ENCODE measurements around the gene MAPK10. TPM values are rescaled to one million over a fixed set of nuclear protein-coding genes. Genes with fewer than 3 reads are reported as not detected.
"Not testable (repeated sequence)": the region's sequence is repeated elsewhere in the genome, so short reads cannot be mapped to it uniquely, and the experiment has no call there.

Gene MAPK10
- total RNA-seq, 1 experiment from 2014 or later: 0.06 TPM

DNA sequence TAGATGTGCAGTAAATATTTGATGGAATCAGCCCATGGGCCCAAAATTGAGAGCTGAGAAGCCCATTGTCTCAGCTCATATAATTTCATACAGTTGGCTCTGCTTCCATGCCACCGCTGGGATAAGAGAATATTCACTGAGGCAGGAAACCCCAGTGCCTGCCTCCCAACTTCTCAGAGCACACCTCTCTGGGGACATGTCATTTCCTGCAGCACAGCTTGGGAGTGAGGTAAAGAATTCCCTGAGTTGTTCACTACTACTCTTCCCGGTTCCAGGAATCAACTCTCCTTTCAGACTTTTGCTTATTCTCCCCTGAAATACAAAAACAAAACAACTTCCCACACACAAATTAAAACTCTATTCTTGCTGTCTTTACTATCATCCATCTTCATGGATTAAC lies 389.3 kb downstream of the MAPK10 start:
- no peak for DNase-seq (ENCODE audit: low read depth)

DNA sequence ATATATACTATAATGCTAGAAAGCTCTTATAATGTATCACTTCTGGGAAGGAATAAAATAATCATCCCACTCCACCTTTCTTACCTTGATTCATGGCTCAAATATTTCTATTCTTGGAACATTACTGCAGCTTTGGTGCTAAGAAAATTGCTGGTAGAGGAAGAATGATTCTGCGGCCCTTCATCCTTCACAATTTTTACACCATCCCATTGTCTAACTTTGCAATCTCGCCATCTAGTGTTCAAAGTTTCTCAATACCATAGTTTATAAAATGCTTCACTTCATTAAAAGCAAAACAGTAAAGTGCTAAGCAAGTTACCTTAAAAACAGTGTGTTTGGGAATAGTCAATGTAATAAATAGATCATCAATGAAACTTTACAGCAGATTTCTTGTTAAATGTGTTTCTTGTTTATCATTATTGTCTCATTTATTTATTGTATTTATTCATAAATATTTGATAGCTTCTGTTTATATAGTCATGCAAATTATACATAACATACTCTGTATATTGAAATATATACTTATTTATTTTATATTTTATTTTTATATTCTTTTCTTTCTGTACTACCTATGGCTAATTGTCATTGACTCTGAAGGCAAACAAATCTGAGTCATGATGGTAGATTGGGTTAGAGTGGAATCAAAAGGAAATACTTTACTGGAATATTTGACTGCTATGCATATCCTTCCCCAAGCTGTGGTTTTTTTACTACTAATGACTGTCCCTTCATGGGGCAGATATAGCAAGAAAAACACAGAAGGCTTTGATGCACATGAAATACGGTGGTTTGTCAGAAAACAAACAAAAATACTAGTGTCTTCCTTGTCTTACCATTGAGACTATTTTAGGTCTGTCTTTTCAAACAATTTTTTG lies 390.7 kb downstream of the MAPK10 start:
- DNase-seq (ENCODE audit: low read depth): peak; percentile 13

DNA sequence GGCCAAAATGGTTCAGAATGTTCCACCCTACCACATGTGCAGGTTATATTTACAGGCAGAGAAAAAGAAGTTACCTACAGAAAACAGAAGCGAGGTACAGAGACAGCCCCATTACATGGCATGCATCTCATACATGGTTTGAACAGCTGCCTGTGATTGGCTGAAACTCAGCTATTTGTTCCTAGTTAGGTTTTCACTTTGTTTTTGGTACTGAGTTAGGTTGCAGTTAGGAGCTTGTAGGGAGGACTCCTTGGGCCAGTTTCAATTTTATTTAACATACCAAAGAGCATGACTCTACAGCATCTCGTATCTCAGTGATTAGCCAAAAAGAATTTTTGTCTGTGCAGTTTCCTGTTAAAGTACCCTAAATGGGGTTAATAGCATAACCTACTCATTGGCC lies 392.0 kb downstream of the MAPK10 start:
- DNase-seq (ENCODE audit: low read depth): no peak

DNA sequence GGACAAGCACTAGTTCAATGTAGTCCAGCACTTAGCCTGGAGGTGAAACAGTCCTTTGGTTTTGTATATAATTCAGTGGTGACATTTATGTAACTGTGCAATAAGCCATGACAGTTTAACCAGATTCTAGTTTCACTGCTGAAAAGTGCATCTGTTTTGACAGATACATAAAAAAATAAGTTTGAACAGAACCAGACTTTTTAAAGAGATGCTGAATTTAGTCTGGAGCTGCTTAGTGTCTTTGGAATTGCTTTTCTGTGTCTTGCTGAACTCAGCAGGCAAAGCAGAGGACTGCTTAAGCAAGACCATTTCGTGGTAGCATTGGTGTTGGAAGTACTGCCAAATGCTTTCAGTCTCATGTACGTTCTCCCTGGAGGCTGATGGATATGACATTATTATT lies 393.5 kb downstream of the MAPK10 start:
- no peak for DNase-seq (ENCODE audit: low read depth)

DNA sequence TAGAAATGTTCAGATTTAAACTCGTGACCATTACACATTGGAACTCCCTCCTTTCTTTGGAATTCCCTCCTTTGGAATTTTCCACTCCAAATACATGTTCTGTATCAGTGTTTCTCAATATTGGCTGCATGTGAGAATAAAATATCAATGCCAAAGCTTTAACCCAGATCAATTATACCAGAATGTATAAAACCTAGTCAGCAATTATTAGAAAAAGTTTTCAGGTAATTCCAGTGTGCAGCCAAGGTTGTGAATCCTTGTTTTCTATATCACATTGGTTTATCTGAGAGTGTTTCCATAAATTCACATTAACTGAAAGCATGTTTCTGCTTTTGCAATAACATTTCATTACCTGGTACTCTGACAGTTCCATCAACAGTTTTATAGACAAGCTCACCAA lies 394.3 kb downstream of the MAPK10 start:
- DNase-seq (ENCODE audit: low read depth): no peak

DNA sequence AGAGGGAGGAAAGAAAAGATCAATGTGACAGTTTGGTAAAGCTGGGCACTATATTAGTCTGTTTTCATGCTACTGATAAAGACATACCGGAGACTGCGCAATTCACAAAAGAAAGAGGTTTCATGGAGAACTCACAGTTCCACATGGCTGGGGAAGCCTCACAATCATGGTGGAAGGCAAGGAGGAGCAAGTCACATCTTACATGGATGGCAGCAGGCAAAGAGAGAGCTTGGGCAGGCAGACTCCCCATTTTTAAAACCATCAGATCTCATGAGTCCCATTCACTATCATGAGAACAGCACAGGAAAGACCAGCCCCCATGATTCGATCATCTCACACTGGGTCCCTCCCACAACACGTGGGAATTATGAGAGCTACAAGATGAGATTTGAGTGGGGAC lies 394.8 kb downstream of the MAPK10 start:
- DNase-seq (ENCODE audit: low read depth): not testable (repeated sequence)

DNA sequence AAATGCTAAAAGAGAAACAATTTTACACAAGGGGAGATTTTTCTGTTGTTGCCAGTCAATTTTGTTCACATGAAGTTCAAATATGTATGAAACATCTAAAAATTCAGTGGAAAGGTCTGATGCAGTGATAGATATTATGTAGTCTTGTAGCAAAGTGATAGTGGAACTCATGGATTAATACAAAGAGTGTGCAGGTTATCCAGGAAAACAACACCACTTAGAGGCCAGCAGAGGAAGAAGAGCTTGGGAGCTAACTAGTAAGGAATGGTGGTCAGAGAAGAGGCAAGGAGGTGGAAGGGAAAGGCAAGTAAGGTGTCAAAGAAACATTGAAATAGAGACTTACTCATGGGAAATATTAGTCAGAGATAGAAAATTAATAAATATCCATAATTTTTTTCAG lies 395.6 kb downstream of the MAPK10 start:
- DNase-seq (ENCODE audit: low read depth): no peak

DNA sequence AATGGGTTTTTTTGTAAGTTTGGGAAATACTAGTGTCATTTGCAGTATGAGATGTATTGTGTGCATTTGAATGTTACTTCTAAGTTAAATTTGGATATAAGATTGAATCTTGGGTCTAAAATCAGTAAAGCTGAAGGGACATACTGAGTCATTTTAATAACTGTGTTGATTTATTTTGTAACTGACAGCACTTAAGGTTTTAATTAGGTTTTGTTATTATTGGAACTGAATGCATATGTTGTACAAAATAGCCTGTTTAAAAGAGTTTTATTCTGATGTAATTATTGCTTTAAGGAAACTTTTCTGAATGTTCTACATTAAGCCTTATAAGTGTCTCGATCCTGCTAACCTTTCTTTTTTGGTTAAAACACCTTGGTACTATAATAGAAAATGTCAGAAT lies 396.6 kb downstream of the MAPK10 start:
- DNase-seq (ENCODE audit: low read depth): no peak

DNA sequence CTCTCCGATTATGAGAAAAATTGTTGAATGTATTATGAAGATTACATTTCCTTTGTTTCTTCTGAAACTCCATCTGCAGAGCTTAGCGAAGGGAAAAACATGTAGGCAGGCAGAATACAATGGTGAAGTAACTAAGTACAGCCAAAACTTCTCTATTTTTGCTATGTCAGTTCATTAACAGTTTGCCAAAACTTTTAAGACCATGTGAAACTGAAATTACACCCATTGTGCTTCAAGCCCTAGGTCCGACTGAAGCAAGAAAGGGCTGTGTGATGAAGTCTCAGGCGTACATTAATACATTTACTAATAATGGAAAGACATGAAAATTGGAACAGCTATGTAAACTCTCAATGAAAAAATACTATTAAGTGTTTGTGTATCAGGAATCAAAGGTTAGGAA lies 398.0 kb downstream of the MAPK10 start:
- no peak for DNase-seq (ENCODE audit: low read depth)

DNA sequence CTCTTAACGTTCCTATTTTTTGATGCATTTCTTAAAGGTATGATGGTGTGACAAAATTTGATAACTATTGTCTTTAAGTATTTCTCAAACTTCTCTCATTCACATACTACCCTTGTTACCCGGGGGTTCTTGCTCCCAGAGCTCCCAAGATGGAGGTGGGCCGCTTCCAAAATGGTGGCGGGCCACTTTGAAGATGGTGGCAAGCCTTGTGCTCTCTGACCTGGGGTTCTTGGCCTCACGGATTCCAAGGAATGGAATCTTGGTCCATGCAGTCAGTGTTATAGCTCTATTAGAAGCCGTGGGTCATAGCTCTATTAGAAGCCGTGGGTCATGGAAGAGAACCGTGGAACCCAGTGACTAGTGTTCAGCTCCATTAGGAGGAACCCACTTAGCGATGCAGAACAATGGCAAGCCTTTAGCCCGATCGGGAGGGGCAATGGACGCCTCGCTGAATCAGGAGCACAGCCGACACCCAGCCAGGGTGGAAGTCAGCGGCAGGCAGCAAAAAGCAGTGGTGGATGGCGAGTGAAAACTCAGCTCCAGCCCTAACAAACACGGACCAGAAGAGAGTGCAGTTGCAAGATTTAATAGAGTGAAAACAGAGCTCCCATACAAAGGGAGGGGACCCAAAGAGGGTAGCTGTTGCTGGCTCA lies 403.4 kb downstream of the MAPK10 start:
- DNase-seq (ENCODE audit: low read depth): no peak

DNA sequence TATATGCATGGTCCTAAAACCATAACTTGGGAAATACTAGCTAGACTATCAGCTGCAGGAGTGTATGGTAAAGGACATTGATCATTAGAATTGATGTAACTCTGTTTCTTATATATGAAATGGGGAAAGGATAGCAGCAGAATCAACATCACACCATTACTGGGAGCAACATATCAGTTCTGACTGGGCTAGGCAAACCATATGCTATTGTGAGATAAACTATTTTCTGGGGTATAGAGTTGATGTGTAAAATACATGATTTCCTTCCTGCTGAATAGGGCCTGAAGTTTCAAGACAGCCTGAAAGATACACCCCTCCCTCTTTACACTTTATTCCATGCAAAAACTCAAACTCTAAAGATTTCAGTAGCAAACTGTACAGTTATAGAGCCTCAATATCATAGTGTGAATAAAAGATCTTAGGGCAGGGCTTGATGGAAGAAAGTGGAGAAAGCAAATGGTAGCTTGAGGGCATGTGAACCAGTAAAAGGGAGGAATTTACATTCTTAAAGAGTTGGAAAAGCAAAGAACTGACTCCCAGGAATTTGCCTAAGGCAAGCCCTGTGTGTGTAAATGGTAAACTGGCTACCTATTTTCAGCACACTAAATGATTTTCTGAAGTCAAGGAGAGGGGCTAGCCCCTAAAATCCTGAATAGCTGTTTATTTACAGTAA lies 404.1 kb downstream of the MAPK10 start:
- no peak for DNase-seq (ENCODE audit: low read depth)

DNA sequence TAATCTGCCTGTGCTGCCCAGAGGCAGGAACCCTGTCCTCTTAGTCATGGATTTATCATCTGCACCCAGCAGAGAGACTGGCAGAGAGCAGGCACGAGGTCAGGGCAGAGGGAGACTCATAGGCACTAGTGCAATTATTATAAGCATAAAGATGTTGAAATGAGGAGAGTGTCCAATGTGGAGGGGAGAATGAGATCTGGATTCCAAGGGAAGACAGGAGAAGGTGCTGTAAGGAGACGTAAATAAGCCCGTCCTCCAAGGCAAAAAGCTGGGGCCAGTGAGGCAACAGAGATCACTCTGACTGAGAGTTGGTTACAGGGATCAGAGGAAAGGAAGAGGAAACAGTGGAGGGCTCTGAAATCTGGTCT lies 406.2 kb downstream of the MAPK10 start:
- DNase-seq (ENCODE audit: low read depth): peak; percentile 70

DNA sequence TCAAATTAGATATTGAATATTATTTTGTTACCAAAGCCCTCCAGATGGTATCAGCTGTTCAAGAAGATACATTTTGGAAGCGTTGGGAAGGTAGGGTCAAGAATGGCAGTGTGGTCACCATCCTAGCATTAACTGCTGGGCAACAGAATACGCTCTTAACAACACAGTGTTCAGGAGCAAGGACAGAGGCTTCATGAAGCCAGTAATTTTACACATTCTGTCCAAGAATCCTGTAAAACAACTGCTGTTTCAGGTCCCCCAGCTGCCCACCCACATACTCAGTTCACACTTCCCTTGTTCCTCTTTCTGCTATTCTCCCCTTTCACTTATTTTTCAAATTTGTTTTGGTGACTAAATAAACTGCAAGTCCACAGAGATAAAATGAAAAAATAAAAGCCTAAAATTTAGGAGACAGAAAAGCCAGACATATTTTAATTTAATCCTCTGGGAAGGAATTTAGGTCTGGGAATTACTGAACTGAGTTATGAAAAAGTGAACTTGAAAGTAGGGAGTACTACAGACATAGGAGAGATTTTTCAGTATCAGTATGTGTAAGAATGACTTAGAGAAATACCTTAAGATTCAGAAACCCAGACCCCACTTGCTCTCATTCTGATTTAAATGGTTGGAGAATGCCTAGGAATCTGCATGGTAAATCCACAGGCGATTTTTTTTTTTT lies 406.7 kb downstream of the MAPK10 start:
- peak; percentile 2 for DNase-seq (ENCODE audit: low read depth)

DNA sequence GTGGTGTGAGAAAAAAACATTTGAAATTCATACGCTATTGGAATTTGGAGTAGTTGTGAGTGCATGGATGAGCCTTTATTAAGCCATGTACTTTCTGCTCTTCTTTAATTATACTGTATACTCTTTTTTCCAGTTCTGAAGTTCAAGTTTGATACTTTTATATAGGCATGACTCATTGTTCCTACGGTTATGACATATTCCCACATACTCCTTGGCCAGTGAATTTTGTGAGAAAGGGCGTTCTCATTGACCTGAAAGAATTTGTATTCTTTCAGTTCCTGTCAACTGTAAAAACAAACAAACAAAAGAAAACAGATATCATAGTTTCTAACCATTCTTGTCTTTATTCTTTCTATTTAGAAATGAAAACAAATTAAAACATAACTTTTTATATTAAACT lies 407.3 kb downstream of the MAPK10 start:
- peak; percentile 19 for DNase-seq (ENCODE audit: low read depth)

DNA sequence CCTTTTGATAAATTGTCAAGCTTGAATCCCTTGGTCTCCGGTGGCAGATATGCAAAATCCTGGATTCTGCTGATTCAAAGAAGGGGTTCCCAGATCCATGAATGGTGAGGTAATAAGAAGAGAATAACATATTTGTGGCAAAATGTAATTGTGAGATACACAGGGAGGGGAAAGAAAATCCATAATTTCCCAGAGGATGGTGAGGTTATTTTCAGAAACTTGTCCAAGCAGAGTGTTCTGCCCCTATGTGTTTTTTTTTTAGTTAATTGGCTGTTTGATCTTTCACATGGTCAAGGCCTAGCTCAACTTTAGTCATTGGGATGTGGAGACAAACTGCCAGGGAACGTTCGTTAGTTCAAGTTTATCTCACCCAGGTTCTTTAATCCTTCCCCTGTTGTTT lies 408.8 kb downstream of the MAPK10 start:
- DNase-seq (ENCODE audit: low read depth): no peak

DNA sequence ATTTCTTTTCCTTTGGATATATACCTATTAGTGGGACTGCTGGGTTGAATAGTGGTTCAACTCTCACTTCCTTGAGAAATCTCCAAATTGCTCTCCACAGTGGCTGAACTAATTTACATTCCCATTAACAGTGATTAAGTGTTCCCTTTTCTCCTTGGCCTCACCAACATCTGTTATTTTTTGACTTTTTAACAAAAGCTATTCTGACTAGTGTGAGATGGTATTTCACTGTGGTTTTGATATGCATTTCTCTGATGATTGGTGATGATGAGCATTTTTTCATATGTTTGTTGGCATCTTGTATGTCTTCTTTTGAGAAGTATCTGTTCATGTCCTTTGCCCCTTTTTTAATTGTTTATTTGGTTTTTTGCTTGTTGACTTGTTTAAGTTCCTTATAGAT lies 413.0 kb downstream of the MAPK10 start:
- no peak for DNase-seq (ENCODE audit: low read depth)

DNA sequence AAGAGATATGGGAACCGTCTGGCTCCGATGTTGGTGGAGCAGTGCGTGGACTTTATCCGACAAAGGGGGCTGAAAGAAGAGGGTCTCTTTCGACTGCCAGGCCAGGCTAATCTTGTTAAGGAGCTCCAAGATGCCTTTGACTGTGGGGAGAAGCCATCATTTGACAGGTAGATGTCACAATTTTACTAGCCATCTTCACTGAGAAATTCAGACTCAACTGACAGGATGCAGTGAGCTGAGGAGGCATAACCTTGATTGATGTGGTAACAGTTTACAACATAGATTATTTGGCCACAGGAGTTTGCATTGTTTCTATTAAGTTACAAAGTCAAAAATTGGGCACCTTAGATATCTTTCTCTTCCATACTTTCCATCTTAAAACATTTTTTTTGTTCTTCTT lies 417.7 kb downstream of the MAPK10 start:
- no peak for DNase-seq (ENCODE audit: low read depth)

DNA sequence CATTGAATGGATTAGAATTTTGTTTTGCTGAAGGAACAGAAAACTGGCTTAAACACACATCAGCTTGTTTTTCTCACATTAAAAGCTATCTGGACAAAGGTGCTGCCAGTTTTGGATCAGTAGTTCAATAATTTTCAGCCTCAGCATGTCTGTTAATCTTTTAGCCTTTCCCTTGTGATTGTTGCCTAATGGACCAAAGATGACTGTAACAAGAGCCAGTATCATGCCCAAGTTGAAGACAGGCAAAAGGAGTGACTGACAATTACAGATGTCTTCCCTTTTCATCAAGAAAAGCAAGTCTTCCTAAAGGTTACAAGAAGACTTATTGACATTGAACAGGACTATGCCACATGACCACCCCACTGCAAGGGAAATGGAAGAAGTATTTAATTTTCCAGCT lies 419.7 kb downstream of the MAPK10 start:
- DNase-seq (ENCODE audit: low read depth): no peak

Measured in Daoy (cell line).